Activated CD4-positive, alpha-beta T cell treated with anti-CD3 and anti-CD28 coated beads for 4 hours (primary cell): ENCODE measurements around the gene AMOTL1.
"Not testable (repeated sequence)": the region's sequence is repeated elsewhere in the genome, so short reads cannot be mapped to it uniquely, and the experiment has no call there.

Source experiments
- DNase-seq, 2 donors: peaks; one replicate each; pipeline ENCODE4 v3.0.0-alpha.2; 2020

Gene AMOTL1

GRCh38 chr11:94773842-94774241 is 5.7 kb downstream of the AMOTL1 start:
- DNase-seq = no peak

- DNase-seq = no peak
Measured at GRCh38 chr11:94774345-94774744, 6.2 kb downstream of the AMOTL1 start.

- no peak for DNase-seq
Measured at GRCh38 chr11:94775567-94776327, 7.6 kb downstream of the AMOTL1 start.

GRCh38 chr11:94776351-94777321 is 8.5 kb downstream of the AMOTL1 start:
- no peak for DNase-seq

- no peak for DNase-seq
Measured at GRCh38 chr11:94780432-94780831, 12.3 kb downstream of the AMOTL1 start.

- no peak for DNase-seq
Measured at GRCh38 chr11:94781837-94782236, 13.7 kb downstream of the AMOTL1 start.

- DNase-seq = no peak
Measured at GRCh38 chr11:94782446-94782845, 14.3 kb downstream of the AMOTL1 start.

- DNase-seq = no peak
Measured at GRCh38 chr11:94784884-94785283, 16.7 kb downstream of the AMOTL1 start.

GRCh38 chr11:94785509-94785908 is 17.4 kb downstream of the AMOTL1 start:
- DNase-seq = no peak

- no peak for DNase-seq
Measured at GRCh38 chr11:94786264-94787126, 18.3 kb downstream of the AMOTL1 start.

- DNase-seq = no peak
Measured at GRCh38 chr11:94787801-94788200, 19.6 kb downstream of the AMOTL1 start.

GRCh38 chr11:94788396-94788795 is 20.2 kb downstream of the AMOTL1 start:
- DNase-seq = no peak

- DNase-seq = no peak
Measured at GRCh38 chr11:94790197-94790596, 22.0 kb downstream of the AMOTL1 start.

GRCh38 chr11:94790661-94791180 is 22.6 kb downstream of the AMOTL1 start:
- DNase-seq = no peak

- no peak for DNase-seq
Measured at GRCh38 chr11:94791216-94791889, 23.2 kb downstream of the AMOTL1 start.

- DNase-seq = not testable (repeated sequence)
Measured at GRCh38 chr11:94791942-94792341, 23.8 kb downstream of the AMOTL1 start.

GRCh38 chr11:94792451-94792850 is 24.3 kb downstream of the AMOTL1 start:
- no peak for DNase-seq

- no peak for DNase-seq
Measured at GRCh38 chr11:94793002-94793401, 24.8 kb downstream of the AMOTL1 start.

- DNase-seq = no peak
Measured at GRCh38 chr11:94793822-94794221, 25.7 kb downstream of the AMOTL1 start.

GRCh38 chr11:94794287-94795168 is 26.4 kb downstream of the AMOTL1 start:
- no peak for DNase-seq
